GM12878 (cell line): ENCODE results near the gene RNASEL. TPM values are rescaled to one million over a fixed set of nuclear protein-coding genes. Genes with fewer than 3 reads are reported as not detected.
A peak's percentile ranks its signal among the peaks of the same experiment; 100 is the strongest.

Experiments used
- ATAC-seq: fragments of 200-7000 bp; cut with Tn5 transposase; 3 replicates; pipeline ENCODE4 v1.9.1; 2020; ENCODE audit warnings: mild to moderate bottlenecking, moderate library complexity
- BruUV-seq: library from RNA; stranded (reverse); fragments of 400-500 nt; replicated peaks from 2 replicates; lab custom pipeline; 2021; lab: Mats Ljungman, UMichigan
- CTCF ChIA-PET: fragments of 300-600 bp; sonication (Branson Sonifier 250); formaldehyde crosslinking; extraction: SDS; loops from one replicate; lab custom pipeline; 2021; ENCODE audit warnings: inconsistent platforms; lab: Yijun Ruan, JAX
- POLR2A ChIA-PET: fragments of 350-600 bp; formaldehyde crosslinking; extraction: SDS; loops from one replicate; lab custom pipeline; 2021; ENCODE audit warnings: inconsistent platforms; lab: Charles Lee
- RAD21 ChIA-PET: fragments of 300-600 bp; sonication (Branson Sonifier 250); formaldehyde crosslinking; loops from one replicate; lab custom pipeline; 2023; ENCODE audit warnings: antibody characterized with exemption; ENCODE audit not compliant: unreplicated experiment; lab: Charles Lee
- SMC1A ChIA-PET: fragments of 300-600 bp; sonication (Branson Sonifier 250); formaldehyde crosslinking; loops from one replicate; lab custom pipeline; 2023; ENCODE audit not compliant: unreplicated experiment, uncharacterized antibody; lab: Charles Lee
- DNase-seq: peaks from one replicate; pipeline ENCODE4 v3.0.0-alpha.2; 2011; ENCODE audit warnings: low read depth, low spot score
- FAIRE-seq: peaks from 3 replicates; lab custom pipeline; 2011; peaks lifted over from hg19 to GRCh38; lab: Jason Lieb, UNC
- H2AFZ ChIP-seq: 2 replicates; pipeline ENCODE4 v1.6.0; 2011; ENCODE audit warnings: low read depth, low read length, control low read depth; ENCODE audit not compliant: control insufficient read depth
- H3K27ac ChIP-seq: 2 replicates; pipeline ENCODE4 v1.5.1; 2011; ENCODE audit warnings: control low read depth; ENCODE audit not compliant: control insufficient read depth, insufficient read depth
- H3K27me3 ChIP-seq, 2 experiments: replicated peaks in 1 of 2; 2 replicates each; pipeline versions ENCODE4 v1.6.0 to v1.6.1; 2011; ENCODE audit warnings: low read length in 1 of 2; ENCODE audit not compliant: control insufficient read depth in 2 of 2, insufficient read depth in 2 of 2
- H3K36me3 ChIP-seq, 2 experiments: 2 replicates each; pipeline ENCODE4 v1.5.1; 2011; ENCODE audit warnings: low read length in 1 of 2; ENCODE audit not compliant: control insufficient read depth in 2 of 2, insufficient read depth in 2 of 2
- H3K4me1 ChIP-seq: 2 replicates; pipeline ENCODE4 v1.6.1; 2011; ENCODE audit warnings: mild to moderate bottlenecking, low read length, moderate library complexity, mixed read lengths; ENCODE audit not compliant: control insufficient read depth, insufficient read depth
- H3K4me2 ChIP-seq: 2 replicates; pipeline ENCODE4 v1.6.0; 2011; ENCODE audit warnings: control low read depth; ENCODE audit not compliant: control insufficient read depth, insufficient read depth
- H3K4me3 ChIP-seq: fragments of 200-600 bp; sonication (generic); 2 replicates; pipeline ENCODE4 v1.5.1; 2016
- H3K79me2 ChIP-seq: 2 replicates; pipeline ENCODE4 v1.6.0; 2011; ENCODE audit warnings: low read length; ENCODE audit not compliant: control insufficient read depth, insufficient read depth
- H3K9ac ChIP-seq: 2 replicates; pipeline ENCODE4 v1.8.0; 2011; ENCODE audit warnings: low read length, control low read depth, mixed read lengths; ENCODE audit not compliant: control insufficient read depth, insufficient read depth
- H3K9me3 ChIP-seq: replicated peaks from 3 replicates; pipeline ENCODE4 v1.5.1; 2011; ENCODE audit warnings: mild to moderate bottlenecking, low read length; ENCODE audit not compliant: control insufficient read depth, insufficient read depth
- H4K20me1 ChIP-seq: 2 replicates; pipeline ENCODE4 v1.6.0; 2011; ENCODE audit not compliant: control insufficient read depth, insufficient read depth
- ATF2 ChIP-seq: IDR thresholded peaks from 2 replicates; pipeline ENCODE4 v1.6.1; 2012; ENCODE audit warnings: low read length, inconsistent platforms
- ATF3 ChIP-seq: IDR thresholded peaks from 2 replicates; pipeline ENCODE4 v1.6.1; 2011; ENCODE audit warnings: low read depth, mild to moderate bottlenecking, low read length, moderate library complexity, borderline replicate concordance; ENCODE audit errors: extremely low read depth
- BRCA1 ChIP-seq: IDR thresholded peaks from 2 replicates; pipeline ENCODE4 v1.6.1; 2011; ENCODE audit warnings: low read depth, low read length, improper control_type of control experiment
- ETV6 ChIP-seq, 2 experiments: fragments of 450-650 bp in 1 of 2; IDR thresholded peaks in 1 of 2; conservative IDR thresholded peaks in 1 of 2; 2 replicates each; pipeline ENCODE4 v1.6.1; 2014; ENCODE audit warnings: antibody characterized with exemption in 1 of 2, borderline replicate concordance in 1 of 2, low read depth in 1 of 2, mild to moderate bottlenecking in 1 of 2, moderate library complexity in 1 of 2
- GABPA ChIP-seq: IDR thresholded peaks from 2 replicates; pipeline ENCODE4 v1.6.1; 2014; ENCODE audit warnings: antibody characterized with exemption, low read depth, mild to moderate bottlenecking, inconsistent platforms
- KDM1A ChIP-seq: fragments of 200-600 bp; sonication (generic); IDR thresholded peaks from 2 replicates; pipeline ENCODE4 v1.6.1; 2016; ENCODE audit warnings: borderline replicate concordance
- NR2C2 ChIP-seq: IDR thresholded peaks from 2 replicates; pipeline ENCODE4 v1.6.1; 2011; ENCODE audit warnings: borderline replicate concordance, low read depth; ENCODE audit not compliant: control insufficient read depth, insufficient read length
- NRF1 ChIP-seq: conservative IDR thresholded peaks from 2 replicates; pipeline ENCODE4 v1.6.1; 2011; ENCODE audit warnings: mild to moderate bottlenecking, low read depth, low read length, improper control_type of control experiment
- PKNOX1 ChIP-seq: fragments of 450-650 bp; IDR thresholded peaks from 2 replicates; pipeline ENCODE4 v1.6.1; 2016; ENCODE audit warnings: mild to moderate bottlenecking
- POU2F2 ChIP-seq: IDR thresholded peaks from 3 replicates; pipeline ENCODE4 v1.6.1; 2011; ENCODE audit warnings: low read depth, mild to moderate bottlenecking, low read length, borderline replicate concordance
- RELA ChIP-seq: fragments of 450-650 bp; IDR thresholded peaks from 2 replicates; pipeline ENCODE4 v1.8.0; 2014; ENCODE audit warnings: borderline replicate concordance; ENCODE audit not compliant: partially characterized antibody
- RELB ChIP-seq: fragments of 450-650 bp; IDR thresholded peaks from 2 replicates; pipeline ENCODE4 v1.6.1; 2017; ENCODE audit warnings: low read depth, mild to moderate bottlenecking, moderate library complexity
- TCF7 ChIP-seq: IDR thresholded peaks from 2 replicates; pipeline ENCODE4 v1.6.1; 2014; ENCODE audit warnings: antibody characterized with exemption, borderline replicate concordance
- WRNIP1 ChIP-seq: IDR thresholded peaks from 2 replicates; pipeline ENCODE4 v1.6.1; 2011; ENCODE audit warnings: low read depth, low read length, improper control_type of control experiment, borderline replicate concordance
- YBX1 ChIP-seq: fragments of 450-650 bp; IDR thresholded peaks from 2 replicates; pipeline ENCODE4 v1.6.1; 2016; ENCODE audit warnings: antibody characterized with exemption
- WGBS: methylation state at CpG from one replicate; pipeline ENCODE4 v1.1.6; 2016; ENCODE audit warnings: low lambda C conversion rate; ENCODE audit not compliant: insufficient replicate concordance, insufficient coverage; ENCODE audit errors: missing lambda C conversion rate; 5-methylcytosine and 5-hydroxymethylcytosine counted together
- in situ Hi-C: fragments of 300-500 bp; cut with MboI; formaldehyde crosslinking; loops from 9 replicates; pipeline ENCODE4 v1.14.3; 2018; ENCODE audit warnings: mixed read lengths
- intact Hi-C: fragments of 100-400 bp; cut with micrococcal nuclease; formaldehyde crosslinking; loops from one replicate; pipeline ENCODE4 v1.14.2; 2022; ENCODE audit not compliant: unreplicated experiment
- polyA plus RNA-seq, 11 experiments: library from polyadenylated mRNA; depleted of rRNA in 4 of 11; unstranded in 6 of 11; stranded (reverse) in 5 of 11; fragments of >200 nt; fragmentation: Nextera tagmentation in 4 of 11; fragmentation: Illumina TruSeq in 1 of 11; extraction: Ambion mirVana in 4 of 11; extraction: Trizol in 1 of 11; gene quantifications; 1 replicate in 1 of 11; 2 replicates in 10 of 11; pipeline versions ENCODE4 v1.2.1 to v1.2.3, GENCODE V29; 2011 to 2016; ENCODE audit warnings: inconsistent platforms in 2 of 11, missing spikeins in 2 of 11, low read depth in 1 of 11
- total RNA-seq, 4 experiments: library from RNA; depleted of rRNA in 3 of 4; stranded (reverse); fragments of >200 nt in 3 of 4; fragmentation: Illumina TruSeq in 1 of 4; extraction: Trizol in 1 of 4; gene quantifications; 2 replicates each; pipeline versions ENCODE4 v1.2.1 to v1.2.3, GENCODE V29; 2013 to 2021

The RNASEL gene
- total and polyA plus RNA-seq, 10 of the 15 experiments (the other 5 are each of a cell fraction or from before 2014, with no cell fraction given): 3.0 to 10.8 (median 5.0) TPM

- H3K4me2 ChIP-seq: peak overlapping the region; percentile 87
- no peak for TF ChIP-seq GABPA
- TF ChIP-seq PKNOX1: peak; percentile 46
- TF ChIP-seq ETV6 (conservative IDR thresholded peaks at IDR 0.05 in 1 of 2, IDR thresholded peaks at IDR 0.05 in 1 of 2; ENCODE audit: borderline replicate concordance in 1 of 2, low read depth in 1 of 2): peak in 1 of 2 experiments; percentile 89; a peak in 2 of 4 replicates
- peak; percentile 87; the same call in 2 of the 3 replicates for TF ChIP-seq POU2F2
- TF ChIP-seq KDM1A: no peak
- TF ChIP-seq RELA: peak; percentile 93
- no peak for TF ChIP-seq BRCA1
- no peak for TF ChIP-seq ATF2
- TF ChIP-seq NR2C2: no peak
- no peak for TF ChIP-seq ATF3
- TF ChIP-seq NRF1: no peak
- no peak for TF ChIP-seq YBX1
- TF ChIP-seq WRNIP1: no peak; the same call in 1 of the 2 replicates
- peak; percentile 98 for TF ChIP-seq RELB
- TF ChIP-seq TCF7: peak; percentile 98
Measured at GRCh38 chr1:182616130-182617013, 27.3 kb upstream of the RNASEL start.

More at GRCh38 chr1:182616130-182617013, 27.3 kb upstream of the RNASEL start:
- peak; percentile 93 for DNase-seq
- ChIA-PET RAD21 (interaction anchor here (0.6 to 9.4 kb wide), 22 partner anchors 9 to 223 kb away, joined by 3 to 121 read pairs (median 4); partner anchors contain the start of genes NPL and RGS16), CTCF (interaction anchor here (1.2 to 37.4 kb wide), 11 partner anchors 10 to 172 kb away, joined by 4 to 1888 read pairs (median 7); partner anchors contain the start of genes NPL and RGS16), POLR2A (interaction anchor here (0.6 to 7.4 kb wide), 14 partner anchors 7 to 1215 kb away, joined by 3 to 51 read pairs (median 6); partner anchors contain the start of gene RGS16), SMC1A (interaction anchor here (0.6 to 12.3 kb wide), 19 partner anchors 7 to 190 kb away, joined by 3 to 219 read pairs (median 5); partner anchors contain the start of gene RGS16)
- 2% methylated on average over 17 of the region's 17 CpGs for WGBS
- Histone ChIP-seq H2AFZ (no peak overlapping the region), H3K9me3 (peaks cover 2% of the 10 kb centered on the region; the same call in 1 of the 3 replicates), H3K9ac (no peak overlapping the region; the same call in 1 of the 2 replicates), H4K20me1 (no peaks in the 10 kb centered on the region), H3K79me2 (no peaks in the 10 kb centered on the region), H3K27me3 (no peaks in the 10 kb centered on the region), H3K4me3 (peak overlapping the region; percentile 12; the same call in 1 of the 2 replicates), H3K4me1 (peaks cover 51% of the 10 kb centered on the region), H3K27ac (peak overlapping the region; percentile 51), H3K36me3 (no peaks in the 10 kb centered on the region)
- peak; percentile 81 for ATAC-seq
- in situ Hi-C loops (no loop called here), intact Hi-C loops (loop anchor here (1.0 to 5.0 kb wide), 4 partner anchors 12 to 166 kb away; partner anchors contain the start of gene RGS16)
- no TSS peak for BruUV-seq
- peak; percentile 61 for FAIRE-seq
